OCI-LY1 (cell line): ENCODE data around the gene SSTR5.
"Not testable (repeated sequence)": the region's sequence is repeated elsewhere in the genome, so short reads cannot be mapped to it uniquely, and the experiment has no call there.

ENCODE experiments used
- H2AFZ ChIP-seq: fragments of 200-600 bp; sonication (generic), shearing (Covaris generic); 2 replicates; pipeline ENCODE4 v1.6.0; 2014; ENCODE audit warnings: antibody characterized with exemption, mild to moderate bottlenecking, low read length
- H3F3A ChIP-seq: fragments of 200-600 bp; sonication (generic), shearing (Covaris generic); 2 replicates; pipeline ENCODE4 v1.6.0; 2014; ENCODE audit warnings: mild to moderate bottlenecking, antibody characterized with exemption, low read length, moderate library complexity; ENCODE audit not compliant: insufficient read depth
- H3K27ac ChIP-seq: fragments of 200-600 bp; sonication (generic); 2 replicates; pipeline ENCODE4 v1.5.1; 2014; ENCODE audit warnings: low read length, mixed run types, mild to moderate bottlenecking, low read depth; ENCODE audit not compliant: poor library complexity, severe bottlenecking
- H3K27me3 ChIP-seq: fragments of 200-600 bp; sonication (generic); 2 replicates; pipeline ENCODE4 v1.6.0; 2014; ENCODE audit warnings: antibody characterized with exemption, mild to moderate bottlenecking, low read length, moderate library complexity; ENCODE audit not compliant: insufficient read depth
- H3K36me3 ChIP-seq: fragments of 200-600 bp; sonication (generic); 2 replicates; pipeline ENCODE4 v1.6.1; 2014; ENCODE audit warnings: mild to moderate bottlenecking, antibody characterized with exemption, low read length, moderate library complexity, mixed read lengths; ENCODE audit not compliant: insufficient read depth
- H3K4me1 ChIP-seq: fragments of 200-600 bp; sonication (generic); 2 replicates; pipeline ENCODE4 v1.5.1; 2014; ENCODE audit warnings: mild to moderate bottlenecking, low read length, moderate library complexity; ENCODE audit not compliant: insufficient read depth, severe bottlenecking
- H3K4me2 ChIP-seq: fragments of 200-600 bp; sonication (generic), shearing (Covaris generic); 2 replicates; pipeline ENCODE4 v1.6.1; 2014; ENCODE audit warnings: low read length
- H3K4me3 ChIP-seq: fragments of 200-600 bp; sonication (generic); 2 replicates; pipeline ENCODE4 v1.5.1; 2014; ENCODE audit warnings: low read length, low read depth, mild to moderate bottlenecking, mixed read lengths; ENCODE audit not compliant: poor library complexity, severe bottlenecking
- H3K79me2 ChIP-seq: fragments of 200-600 bp; shearing (Covaris generic); 2 replicates; pipeline ENCODE4 v1.6.1; 2016; ENCODE audit warnings: mixed run types, low read length, mixed read lengths; ENCODE audit not compliant: insufficient read depth
- H3K9ac ChIP-seq: fragments of 200-600 bp; sonication (generic), shearing (Covaris generic); 2 replicates; pipeline ENCODE4 v1.6.1; 2014; ENCODE audit warnings: mild to moderate bottlenecking, low read length, mixed read lengths
- H3K9me2 ChIP-seq: fragments of 200-600 bp; sonication (generic), shearing (Covaris generic); 2 replicates; pipeline ENCODE4 v1.6.1; 2014; ENCODE audit warnings: low read depth, mild to moderate bottlenecking, low read length, mixed read lengths
- H3K9me3 ChIP-seq: fragments of 200-600 bp; shearing (Covaris generic); 2 replicates; pipeline ENCODE4 v1.6.1; 2014; ENCODE audit warnings: low read length, mixed read lengths
- H4K20me1 ChIP-seq: fragments of 200-600 bp; sonication (generic), shearing (Covaris generic); 2 replicates; pipeline ENCODE4 v1.6.0; 2016; ENCODE audit warnings: mild to moderate bottlenecking, low read length; ENCODE audit not compliant: insufficient read depth
- EZH2 ChIP-seq: fragments of 200-600 bp; sonication (generic), shearing (Covaris generic); IDR thresholded peaks from 2 replicates; pipeline ENCODE4 v1.8.0; 2017; ENCODE audit warnings: borderline replicate concordance, mixed run types, mild to moderate bottlenecking, antibody characterized with exemption, low read length, moderate library complexity, mixed read lengths
- TF ChIP-seq, protein P1 (sequence below): fragments of 200-600 bp; sonication (generic), shearing (Covaris generic); IDR thresholded peaks from 2 replicates; pipeline ENCODE4 v1.5.1; 2017; ENCODE audit warnings: mild to moderate bottlenecking, antibody characterized with exemption, low read length, moderate library complexity, mixed read lengths

The SSTR5 gene

DNA sequence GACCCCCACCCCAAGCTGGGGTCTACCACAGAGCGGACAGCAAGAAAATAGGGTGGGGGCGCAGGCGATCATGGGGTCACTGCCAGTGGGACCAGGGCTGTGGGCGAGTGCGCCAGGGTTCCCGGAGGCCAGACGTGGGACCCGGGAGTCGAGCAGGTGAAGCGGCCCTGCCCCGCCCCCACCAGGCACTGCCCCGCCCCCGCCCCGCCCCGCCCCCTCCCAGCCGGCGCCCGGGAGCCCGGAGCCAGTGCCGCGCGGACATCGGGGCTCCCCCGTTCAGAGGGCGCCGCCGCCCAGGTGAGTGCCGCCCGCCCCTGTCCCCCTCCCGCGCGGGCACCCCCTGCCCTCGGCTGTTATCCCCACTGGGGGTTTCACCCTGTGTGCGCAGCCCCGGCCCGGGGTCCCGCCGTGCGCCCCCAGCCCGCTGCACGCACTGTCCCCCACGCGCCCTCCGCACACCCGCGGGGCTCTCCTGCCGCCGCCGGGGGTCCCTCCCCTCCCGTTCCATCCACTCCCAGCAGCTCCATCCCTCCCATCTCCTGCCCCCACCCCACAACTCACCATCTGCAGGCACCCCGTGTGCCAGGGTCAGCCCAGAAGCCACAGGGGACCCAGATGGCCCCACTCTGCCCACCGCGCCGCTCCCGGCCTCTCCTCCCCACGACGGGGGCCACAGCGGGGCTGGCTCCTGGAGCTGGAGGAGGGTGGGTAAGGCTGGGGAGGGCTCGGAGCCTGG is at the start of gene SSTR5:
TSS of gene SSTR5 (plus strand) at position 222 of the 736 bp plus-strand sequence. CDS start 6,122 bp downstream, outside the sequence.
- no peaks in the 10 kb centered on the region for H3K9me3 ChIP-seq
- no peaks in the 10 kb centered on the region for H3K9me2 ChIP-seq
- no peak within 1 kb of the TSS for H2AFZ ChIP-seq
- H3K4me1 ChIP-seq, result no peaks in the 10 kb centered on the region
- TF ChIP-seq, protein P1, sequence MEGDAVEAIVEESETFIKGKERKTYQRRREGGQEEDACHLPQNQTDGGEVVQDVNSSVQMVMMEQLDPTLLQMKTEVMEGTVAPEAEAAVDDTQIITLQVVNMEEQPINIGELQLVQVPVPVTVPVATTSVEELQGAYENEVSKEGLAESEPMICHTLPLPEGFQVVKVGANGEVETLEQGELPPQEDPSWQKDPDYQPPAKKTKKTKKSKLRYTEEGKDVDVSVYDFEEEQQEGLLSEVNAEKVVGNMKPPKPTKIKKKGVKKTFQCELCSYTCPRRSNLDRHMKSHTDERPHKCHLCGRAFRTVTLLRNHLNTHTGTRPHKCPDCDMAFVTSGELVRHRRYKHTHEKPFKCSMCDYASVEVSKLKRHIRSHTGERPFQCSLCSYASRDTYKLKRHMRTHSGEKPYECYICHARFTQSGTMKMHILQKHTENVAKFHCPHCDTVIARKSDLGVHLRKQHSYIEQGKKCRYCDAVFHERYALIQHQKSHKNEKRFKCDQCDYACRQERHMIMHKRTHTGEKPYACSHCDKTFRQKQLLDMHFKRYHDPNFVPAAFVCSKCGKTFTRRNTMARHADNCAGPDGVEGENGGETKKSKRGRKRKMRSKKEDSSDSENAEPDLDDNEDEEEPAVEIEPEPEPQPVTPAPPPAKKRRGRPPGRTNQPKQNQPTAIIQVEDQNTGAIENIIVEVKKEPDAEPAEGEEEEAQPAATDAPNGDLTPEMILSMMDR, result no peak
- TF ChIP-seq EZH2, result no peak
- no peak within 1 kb of the TSS for H3K4me2 ChIP-seq
- no peaks in the 10 kb centered on the region for H4K20me1 ChIP-seq
- no peak within 1 kb of the TSS for H3K4me3 ChIP-seq
- H3K27ac ChIP-seq, result no peak within 1 kb of the TSS
- no peak within 1 kb of the TSS for H3K9ac ChIP-seq
- no peaks in the 10 kb centered on the region for H3F3A ChIP-seq
- no peaks in the 10 kb centered on the region for H3K36me3 ChIP-seq
- H3K27me3 ChIP-seq, result no peaks in the 10 kb centered on the region
- H3K79me2 ChIP-seq, result no peaks in the 10 kb centered on the region

DNA sequence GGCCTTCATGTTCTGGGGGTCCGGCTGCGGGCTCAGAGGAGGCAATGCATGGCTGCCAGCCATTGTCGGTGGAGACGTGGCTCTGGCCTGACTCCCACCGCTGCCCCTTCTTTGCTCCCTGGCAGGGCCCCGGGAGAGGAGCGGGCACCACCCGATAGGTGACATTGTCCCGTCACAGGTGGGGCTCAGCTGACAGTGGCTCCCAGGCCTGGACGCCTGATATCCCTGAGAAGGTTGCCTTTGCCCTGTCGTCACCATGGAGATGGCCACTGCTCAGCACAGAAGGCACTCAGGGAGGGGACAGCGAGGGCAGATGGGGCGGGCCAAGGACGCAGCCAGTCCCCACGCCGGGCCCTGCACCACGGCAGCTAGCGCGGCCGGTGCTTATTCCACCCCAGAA is 48.4 kb upstream of the SSTR5 start:
- H3K9me3 ChIP-seq, result no peaks in the 10 kb centered on the region
- H3K4me2 ChIP-seq, result no peak overlapping the region
- no peaks in the 10 kb centered on the region for H3F3A ChIP-seq
- H3K27ac ChIP-seq, result no peak overlapping the region
- no peak for TF ChIP-seq EZH2
- TF ChIP-seq, protein P1, result no peak
- no peaks in the 10 kb centered on the region for H4K20me1 ChIP-seq
- H3K27me3 ChIP-seq, result peaks cover 6% of the 10 kb centered on the region; the same call in 1 of the 2 replicates
- no peaks in the 10 kb centered on the region for H3K9me2 ChIP-seq
- no peak overlapping the region for H3K4me3 ChIP-seq
- H3K36me3 ChIP-seq, result no peaks in the 10 kb centered on the region
- H3K4me1 ChIP-seq, result no peaks in the 10 kb centered on the region
- H3K79me2 ChIP-seq, result no peaks in the 10 kb centered on the region
- H2AFZ ChIP-seq, result no peak overlapping the region
- no peak overlapping the region for H3K9ac ChIP-seq

DNA sequence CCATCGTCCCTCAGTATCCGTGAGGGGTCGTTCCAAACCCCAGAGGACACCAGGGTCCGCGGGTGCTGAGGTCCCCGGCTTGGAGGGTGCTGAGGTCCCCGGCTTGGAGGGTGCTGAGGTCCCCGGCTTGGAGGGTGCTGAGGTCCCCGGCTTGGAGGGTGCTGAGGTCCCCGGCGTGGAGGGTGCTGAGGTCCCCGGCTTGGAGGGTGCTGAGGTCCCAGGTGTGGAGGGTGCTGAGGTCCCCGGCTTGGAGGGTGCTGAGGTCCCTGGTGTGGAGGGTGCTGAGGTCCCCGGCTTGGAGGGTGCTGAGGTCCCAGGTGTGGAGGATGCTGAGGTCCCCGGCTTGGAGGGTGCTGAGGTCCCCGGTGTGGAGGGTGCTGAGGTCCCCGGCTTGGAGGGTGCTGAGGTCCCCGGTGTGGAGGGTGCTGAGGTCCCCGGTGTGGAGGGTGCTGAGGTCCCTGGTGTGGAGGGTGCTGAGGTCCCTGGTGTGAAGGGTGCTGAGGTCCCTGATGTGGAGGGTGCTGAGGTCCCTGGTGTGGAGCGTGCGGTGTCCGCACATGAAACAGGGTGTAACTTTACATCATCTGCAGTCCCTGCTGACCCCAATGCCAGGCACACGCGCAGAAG is 47.3 kb upstream of the SSTR5 start:
- H4K20me1 ChIP-seq, H3K9ac ChIP-seq, H3K4me1 ChIP-seq, H3K27me3 ChIP-seq, H3K36me3 ChIP-seq, H3K4me3 ChIP-seq, H3K27ac ChIP-seq, H3F3A ChIP-seq, H3K9me2 ChIP-seq, H3K79me2 ChIP-seq, H2AFZ ChIP-seq, H3K4me2 ChIP-seq, H3K9me3 ChIP-seq: not testable (repeated sequence)
